HepG2 (cell line): Measurements from ENCODE around the gene PARD3. TPM values are rescaled to one million over a fixed set of nuclear protein-coding genes. Genes with fewer than 3 reads are reported as not detected.

ENCODE experiments used
- ATAC-seq: fragments of 200-7000 bp; cut with Tn5 transposase; 3 replicates; pipeline ENCODE4 v1.9.1; 2020; ENCODE audit warnings: mild to moderate bottlenecking, moderate library complexity
- BruUV-seq: library from RNA; stranded (reverse); fragments of 400-500 nt; replicated peaks from 2 replicates; lab custom pipeline; 2021; lab: Mats Ljungman, UMichigan
- CTCF ChIA-PET: fragments of 300-600 bp; formaldehyde crosslinking; extraction: SDS; loops from one replicate; lab custom pipeline; 2021; ENCODE audit warnings: low total read pairs, inconsistent platforms, low intra/inter-chr PET ratio; lab: Yijun Ruan, JAX
- POLR2A ChIA-PET: fragments of 350-600 bp; sonication (Branson Sonifier 250); formaldehyde crosslinking; loops from one replicate; lab custom pipeline; 2020; ENCODE audit warnings: antibody characterized with exemption, inconsistent platforms; lab: Yijun Ruan, JAX
- DNase-seq: peaks from one replicate; pipeline ENCODE4 v3.0.0-alpha.2; 2015; ENCODE audit warnings: low spot score
- FAIRE-seq: peaks from 3 replicates; lab custom pipeline; 2011; peaks lifted over from hg19 to GRCh38; lab: Jason Lieb, UNC
- H2AFZ ChIP-seq: one replicate; pipeline ENCODE4 v1.6.1; 2011; ENCODE audit warnings: low read length, inconsistent platforms
- H3K27ac ChIP-seq: fragments of 300-600 bp; 3 replicates; pipeline ENCODE4 v1.8.0; 2011; ENCODE audit warnings: mixed run types, mild to moderate bottlenecking, mixed read lengths, low read length, inconsistent platforms; ENCODE audit not compliant: insufficient read depth; ENCODE audit errors: extremely low read length
- H3K27me3 ChIP-seq, 2 experiments: fragments of 200-600 bp in 1 of 2; 2 replicates in 1 of 2; 3 replicates in 1 of 2; pipeline versions ENCODE4 v1.6.0 to v1.8.0; 2011; ENCODE audit warnings: low read length in 2 of 2, mild to moderate bottlenecking in 2 of 2, moderate library complexity in 2 of 2, inconsistent platforms in 1 of 2; ENCODE audit not compliant: insufficient read depth in 2 of 2, control insufficient read depth in 1 of 2
- H3K36me3 ChIP-seq, 2 experiments: fragments of 200-600 bp in 1 of 2; replicated peaks in 1 of 2; 2 replicates in 1 of 2; 3 replicates in 1 of 2; pipeline versions ENCODE4 v1.5.1 to v1.8.0; 2011; ENCODE audit warnings: low read length in 2 of 2, inconsistent platforms in 1 of 2; ENCODE audit not compliant: insufficient read depth in 2 of 2, control insufficient read depth in 1 of 2
- H3K4me1 ChIP-seq: 2 replicates; pipeline ENCODE4 v1.5.1; 2012; ENCODE audit warnings: low read length, inconsistent platforms; ENCODE audit not compliant: insufficient read depth
- H3K4me2 ChIP-seq: 2 replicates; pipeline ENCODE4 v1.6.0; 2011; ENCODE audit warnings: low read depth, low read length, inconsistent platforms
- H3K4me3 ChIP-seq, 3 experiments: fragments of 200-600 bp in 1 of 3; sonication (generic), shearing (Covaris generic) in 1 of 3; replicated peaks in 1 of 3; 2 replicates each; pipeline ENCODE4 v1.5.1; 2011 to 2016; ENCODE audit warnings: low read length in 3 of 3, inconsistent platforms in 2 of 3, low read depth in 2 of 3, mild to moderate bottlenecking in 2 of 3, control low read depth in 1 of 3, mixed read lengths in 1 of 3; ENCODE audit not compliant: insufficient read depth in 1 of 3
- H3K79me2 ChIP-seq: one replicate; pipeline ENCODE4 v1.6.1; 2011; ENCODE audit warnings: low read length, inconsistent platforms; ENCODE audit not compliant: insufficient read depth
- H3K9ac ChIP-seq: 2 replicates; pipeline ENCODE4 v1.6.0; 2011; ENCODE audit warnings: mild to moderate bottlenecking, low read depth, low read length, inconsistent platforms; ENCODE audit not compliant: insufficient read depth
- H3K9me3 ChIP-seq: 2 replicates; pipeline ENCODE4 v1.5.1; 2012; ENCODE audit warnings: mild to moderate bottlenecking, low read length
- H4K20me1 ChIP-seq: 2 replicates; pipeline ENCODE4 v1.6.0; 2011; ENCODE audit warnings: inconsistent platforms, mild to moderate bottlenecking, low read length, moderate library complexity; ENCODE audit not compliant: insufficient read depth
- ELK4 ChIP-seq: sonication (generic); formaldehyde crosslinking; IDR thresholded peaks from 2 replicates; pipeline ENCODE4 v1.9.0; 2021; ENCODE audit warnings: missing genetic modification reagents, borderline replicate concordance
- ERF ChIP-seq: IDR thresholded peaks from 2 replicates; pipeline ENCODE4 v1.6.1; 2018; ENCODE audit warnings: missing biosample characterization, missing genetic modification reagents
- RBM22 ChIP-seq: fragments of 200-400 bp; formaldehyde crosslinking; optimal IDR thresholded peaks from 2 replicates; pipeline ENCODE3; 2017; ENCODE audit warnings: mild to moderate bottlenecking, low read length, moderate library complexity
- ZFP1 ChIP-seq: IDR thresholded peaks from 2 replicates; pipeline ENCODE4 v1.6.1; 2016
- ZNF280B ChIP-seq: sonication (generic); formaldehyde crosslinking; IDR thresholded peaks from 2 replicates; pipeline ENCODE4 v1.5.0; 2020; ENCODE audit warnings: missing genetic modification reagents, mild to moderate bottlenecking, borderline replicate concordance
- ZNF768 ChIP-seq: sonication (generic); formaldehyde crosslinking; IDR thresholded peaks from 2 replicates; pipeline ENCODE4 v1.4.0; 2020; ENCODE audit warnings: missing genetic modification reagents
- whole genome bisulfite sequencing: methylation state at CpG from one replicate; pipeline ENCODE4 v1.1.6; 2017; ENCODE audit warnings: low lambda C conversion rate; 5-methylcytosine and 5-hydroxymethylcytosine counted together
- in situ Hi-C: cut with HindIII; loops from 2 replicates; pipeline ENCODE4 v1.10.0; 2017; ENCODE audit warnings: low pct_unique_long_range_greater_than_20kb; ENCODE audit not compliant: extremely low pct_ligation_motif_present
- intact Hi-C: fragments of 100-400 bp; cut with micrococcal nuclease; formaldehyde crosslinking; loops from one replicate; pipeline ENCODE4 v1.10.0; 2022; ENCODE audit not compliant: unreplicated experiment
- polyA plus RNA-seq, 8 experiments: library from polyadenylated mRNA; depleted of rRNA in 3 of 8; stranded (reverse) in 7 of 8; unstranded in 1 of 8; fragments of >200 nt; fragmentation: Illumina TruSeq in 4 of 8; extraction: Trizol in 4 of 8; gene quantifications; 2 replicates each; pipeline versions ENCODE4 v1.2.1 to v1.2.3, GENCODE V29; 2011 to 2016; ENCODE audit warnings: low read depth in 4 of 8, missing spikeins in 1 of 8, mixed read lengths in 1 of 8; ENCODE audit not compliant: insufficient read depth in 1 of 8
- total RNA-seq, 5 experiments: library from RNA; depleted of rRNA; stranded (reverse); fragments of >200 nt; fragmentation: Illumina TruSeq; extraction: Trizol; gene quantifications; 2 replicates each; pipeline ENCODE4 v1.2.3, GENCODE V29; 2016; ENCODE audit warnings: low read depth in 1 of 5

Gene PARD3
- total and polyA plus RNA-seq, 2 of the 13 experiments (the other 11 are each of a cell fraction or from before 2014, with no cell fraction given): 40.9 to 60.0 TPM

GRCh38 chr10:34641913-34642558 is 173.1 kb downstream of the PARD3 start (continued):
- TF ChIP-seq ZFP1 (no peak), ERF (CRISPR knock-in tag) (no peak), ELK4 (CRISPR knock-in tag) (no peak)

- ChIA-PET CTCF (no interaction called here), POLR2A (no interaction called here)
- in situ Hi-C loops (loop anchor here (25.0 kb wide), 2 partner anchors 504 to 1304 kb away; partner anchors contain the start of gene NRP1), intact Hi-C loops (no loop called here)
- TF ChIP-seq ZNF280B (CRISPR knock-in tag): no peak
- peak; percentile 12; the same call in 1 of the 2 replicates for TF ChIP-seq ZNF768
- TF ChIP-seq RBM22: peak; percentile 26
- Histone ChIP-seq H3K4me3 (no peak overlapping the region), H3K4me1 (peaks cover 6% of the 10 kb centered on the region; the same call in 1 of the 2 replicates), H3K36me3 (no peaks in the 10 kb centered on the region), H4K20me1 (peaks cover 19% of the 10 kb centered on the region; the same call in 1 of the 2 replicates), H3K4me2 (no peak overlapping the region), H3K79me2 (peaks cover 25% of the 10 kb centered on the region), H3K9ac (no peak overlapping the region), H3K27ac (no peak overlapping the region), H3K9me3 (no peaks in the 10 kb centered on the region), H3K27me3 (no peaks in the 10 kb centered on the region), H2AFZ (no peak overlapping the region)
- FAIRE-seq (no peak), DNase-seq (no peak), ATAC-seq (no peak)
- no TSS peak for BruUV-seq
- WGBS: 96% methylated on average over 17 of the region's 18 CpGs
Observed at GRCh38 chr10:34641147-34641912, 173.8 kb downstream of the PARD3 start.
